Body of pancreas (tissue), 4 donors: Measurements from ENCODE around the gene STX18. TPM values are rescaled to one million over a fixed set of nuclear protein-coding genes. Genes with fewer than 3 reads are reported as not detected.

Experiments
- ATAC-seq: fragments of 150-250 bp; one replicate; pipeline ENCODE4 v1.9.1; 2016
- DNase-seq, 4 donors: peaks; one replicate each; pipeline ENCODE4 v3.0.0-alpha.2; 2019
- H3K27ac ChIP-seq, 4 donors: fragments of 200-600 bp; sonication (generic); 1 replicate in 3 of 4; 2 replicates in 1 of 4; pipeline versions ENCODE4 v1.5.1 to v1.6.1; 2016 to 2019; ENCODE audit warnings: mild to moderate bottlenecking in 1 of 4, mixed read lengths in 1 of 4, moderate library complexity in 1 of 4
- H3K27me3 ChIP-seq, 2 donors: fragments of 200-600 bp; sonication (generic); one replicate each; pipeline ENCODE4 v1.6.0; 2016; ENCODE audit warnings: mild to moderate bottlenecking in 1 of 2
- H3K36me3 ChIP-seq, 2 donors: fragments of 200-600 bp; sonication (generic); replicated peaks in 1 of 2; 2 replicates each; pipeline ENCODE4 v1.5.1; 2016; ENCODE audit warnings: low read depth in 2 of 2; ENCODE audit not compliant: insufficient read depth in 1 of 2
- H3K4me1 ChIP-seq: fragments of 200-600 bp; sonication (generic); one replicate; pipeline ENCODE4 v1.6.0; 2016
- H3K4me3 ChIP-seq, 2 donors: fragments of 200-600 bp; sonication (generic); 1 replicate in 1 of 2; 2 replicates in 1 of 2; pipeline ENCODE4 v1.5.1; 2016 to 2019
- H3K9me3 ChIP-seq, 3 donors: fragments of 200-600 bp; sonication (generic); 1 replicate in 2 of 3; 2 replicates in 1 of 3; pipeline ENCODE4 v1.5.1; 2016
- CTCF ChIP-seq, 7 experiments: fragments of 450-650 bp in 4 of 7; fragments of 200-600 bp in 3 of 7; sonication (generic) in 3 of 7; IDR thresholded peaks; one replicate each; pipeline ENCODE4 v1.5.1; 2016 to 2019; ENCODE audit warnings: antibody characterized with exemption in 7 of 7
- POLR2A ChIP-seq, 3 donors: fragments of 450-650 bp; IDR thresholded peaks; one replicate each; pipeline ENCODE4 v1.6.1; 2016; ENCODE audit warnings: antibody characterized with exemption in 3 of 3, mild to moderate bottlenecking in 2 of 3
- WGBS, 2 donors: methylation state at CpG; one replicate each; pipeline ENCODE4 v1.1.5; 2017; 5-methylcytosine and 5-hydroxymethylcytosine counted together
- intact Hi-C: fragments of 100-400 bp; cut with DNase I; formaldehyde crosslinking; loops from one replicate; pipeline ENCODE4 v1.15.1; 2023
- total RNA-seq, 2 donors: library from RNA; depleted of rRNA; stranded (reverse); fragments of >200 nt; gene quantifications; one replicate each; pipeline ENCODE4 v1.1.0, GENCODE V29; 2016

Gene STX18
- total RNA-seq, 2 donors from 2014 or later, result 13.5 to 53.4 TPM

- WGBS, 2 donors, result 92 to 95% methylated on average over 4 of the region's 4 CpGs
- no peak for TF ChIP-seq CTCF (IDR thresholded peaks at IDR 0.05)
- no peak for TF ChIP-seq POLR2A (IDR thresholded peaks at IDR 0.05)
- Histone ChIP-seq H3K27me3 (no peaks in the 10 kb centered on the region), H3K4me3 (no peak overlapping the region), H3K4me1 (no peaks in the 10 kb centered on the region), H3K9me3 (no peaks in the 10 kb centered on the region), H3K27ac (no peak overlapping the region), H3K36me3 (no peaks in the 10 kb centered on the region)
- ATAC-seq (no peak), DNase-seq (no peak)
- intact Hi-C loops, result no loop called here
Measured at GRCh38 chr4:4583606-4584005, 41.8 kb upstream of the STX18 start.

GRCh38 chr4:4582653-4583052 is 40.8 kb upstream of the STX18 start:
- Histone ChIP-seq H3K27me3 (no peaks in the 10 kb centered on the region), H3K4me1 (no peaks in the 10 kb centered on the region), H3K9me3 (no peaks in the 10 kb centered on the region), H3K27ac (no peak overlapping the region), H3K4me3 (no peak overlapping the region), H3K36me3 (no peaks in the 10 kb centered on the region)
- no peak for TF ChIP-seq POLR2A (IDR thresholded peaks at IDR 0.05)
- WGBS, 2 donors, result 96 to 99% methylated on average over 7 of the region's 7 CpGs
- no peak for ATAC-seq
- DNase-seq, result no peak
- intact Hi-C loops, result no loop called here

GRCh38 chr4:4580494-4580893 is 38.6 kb upstream of the STX18 start:
- Histone ChIP-seq H3K27ac (no peak overlapping the region), H3K27me3 (no peaks in the 10 kb centered on the region), H3K9me3 (no peaks in the 10 kb centered on the region), H3K4me3 (no peak overlapping the region), H3K36me3 (no peaks in the 10 kb centered on the region), H3K4me1 (no peaks in the 10 kb centered on the region)
- TF ChIP-seq POLR2A (IDR thresholded peaks at IDR 0.05) (no peak), CTCF (IDR thresholded peaks at IDR 0.05) (no peak)
- ATAC-seq (no peak), DNase-seq (no peak)
- WGBS, 2 donors, result 90 to 100% methylated on average over 2 of the region's 2 CpGs
- intact Hi-C loops, result no loop called here

- TF ChIP-seq POLR2A (IDR thresholded peaks at IDR 0.05) (no peak), CTCF (IDR thresholded peaks at IDR 0.05) (no peak)
- Histone ChIP-seq H3K27me3 (no peaks in the 10 kb centered on the region), H3K9me3 (no peaks in the 10 kb centered on the region), H3K36me3 (no peaks in the 10 kb centered on the region), H3K27ac (no peak overlapping the region), H3K4me1 (peaks cover 3% of the 10 kb centered on the region), H3K4me3 (no peak overlapping the region)
- WGBS, 2 donors, result 66 to 72% methylated on average over 5 of the region's 5 CpGs
- ATAC-seq, result no peak
- DNase-seq, result no peak
- intact Hi-C loops, result no loop called here
Measured at GRCh38 chr4:4578981-4579380, 37.1 kb upstream of the STX18 start.

- TF ChIP-seq CTCF (IDR thresholded peaks at IDR 0.05), result no peak
- TF ChIP-seq POLR2A (IDR thresholded peaks at IDR 0.05), result no peak
- no peaks in the 10 kb centered on the region for H3K9me3 ChIP-seq
- no peaks in the 10 kb centered on the region for H3K36me3 ChIP-seq
- DNase-seq (no peak), ATAC-seq (no peak)
- H3K27me3 ChIP-seq, result no peaks in the 10 kb centered on the region
- 27 to 100% methylated on average over 1 of the region's 1 CpG for WGBS, 2 donors
- H3K4me3 ChIP-seq, result no peak overlapping the region
- H3K4me1 ChIP-seq, result peaks cover 3% of the 10 kb centered on the region
- no peak overlapping the region for H3K27ac ChIP-seq
- intact Hi-C loops, result no loop called here
Measured at GRCh38 chr4:4577359-4577875, 35.6 kb upstream of the STX18 start.
